Prostate gland (tissue), 2 donors: ENCODE measurements around the gene ASB13. TPM values are rescaled to one million over a fixed set of nuclear protein-coding genes. Genes with fewer than 3 reads are reported as not detected.

Source experiments
- DNase-seq: peaks from one replicate; pipeline ENCODE4 v3.0.0-alpha.2; 2019; ENCODE audit warnings: low spot score
- H3K27ac ChIP-seq, 2 donors: fragments of 200-600 bp; sonication (generic); 2 replicates each; pipeline ENCODE4 v1.5.1; 2017 to 2019
- H3K27me3 ChIP-seq: fragments of 200-600 bp; sonication (generic); replicated peaks from 2 replicates; pipeline ENCODE4 v1.5.1; 2019; ENCODE audit not compliant: insufficient read depth
- H3K36me3 ChIP-seq, 2 donors: fragments of 200-600 bp; sonication (generic); 1 replicate in 1 of 2; 2 replicates in 1 of 2; pipeline versions ENCODE4 v1.5.1 to v1.8.1; 2017 to 2019
- H3K4me1 ChIP-seq: fragments of 200-600 bp; sonication (generic); replicated peaks from 2 replicates; pipeline ENCODE4 v1.5.1; 2019
- H3K4me3 ChIP-seq, 2 donors: fragments of 200-600 bp; sonication (generic); 2 replicates each; pipeline ENCODE4 v1.5.1; 2017 to 2019
- H3K9me3 ChIP-seq: fragments of 200-600 bp; sonication (generic); 2 replicates; pipeline ENCODE4 v1.5.1; 2017
- CTCF ChIP-seq, 4 experiments: fragments of 200-600 bp in 2 of 4; fragments of 450-650 bp in 2 of 4; sonication (generic) in 2 of 4; IDR thresholded peaks; 1 replicate in 3 of 4; 2 replicates in 1 of 4; pipeline ENCODE4 v1.5.1; 2016 to 2019; ENCODE audit warnings: antibody characterized with exemption in 4 of 4, mild to moderate bottlenecking in 2 of 4, moderate library complexity in 2 of 4
- POLR2A ChIP-seq: fragments of 450-650 bp; IDR thresholded peaks from one replicate; pipeline ENCODE4 v1.6.1; 2016; ENCODE audit warnings: antibody characterized with exemption, mild to moderate bottlenecking
- POLR2AphosphoS5 ChIP-seq: sonication (generic); formaldehyde crosslinking; IDR thresholded peaks from one replicate; pipeline ENCODE4 v1.6.1; 2017; ENCODE audit warnings: antibody characterized with exemption
- WGBS: methylation state at CpG from one replicate; pipeline ENCODE4 v1.1.5; 2018; 5-methylcytosine and 5-hydroxymethylcytosine counted together
- intact Hi-C: fragments of 100-400 bp; cut with DNase I; formaldehyde crosslinking; loops from one replicate; pipeline ENCODE4 v1.14.2; 2022
- total RNA-seq, 2 donors: library from RNA; depleted of rRNA; stranded (reverse); fragments of >200 nt; gene quantifications; one replicate each; pipeline ENCODE4 v1.1.0, GENCODE V29; 2016

ASB13 gene
- total RNA-seq, 2 donors from 2014 or later, result 16.6 to 24.5 TPM

- 41% methylated on average over 15 of the region's 15 CpGs for WGBS
- intact Hi-C loops, result no loop called here
Observed at GRCh38 chr10:5666841-5667630, 641 bp upstream of the ASB13 start.

GRCh38 chr10:5665373-5666007, 905 bp downstream of the ASB13 start:
- no peaks in the 10 kb centered on the region for H3K9me3 ChIP-seq
- DNase-seq, result no peak
- no peaks in the 10 kb centered on the region for H3K27me3 ChIP-seq
- H3K36me3 ChIP-seq, result no peaks in the 10 kb centered on the region
- intact Hi-C loops, result no loop called here
- H3K4me3 ChIP-seq, result peak overlapping the region; percentile 69 to 89
- peaks cover 3% of the 10 kb centered on the region for H3K4me1 ChIP-seq
- H3K27ac ChIP-seq, result peak overlapping the region; percentile 73 to 80
- peak in 1 of 4 experiments; percentile 3 for TF ChIP-seq CTCF (IDR thresholded peaks at IDR 0.05)
- TF ChIP-seq POLR2AphosphoS5, result no peak
- TF ChIP-seq POLR2A, result no peak
- 16% methylated on average over 9 of the region's 9 CpGs for WGBS

More at GRCh38 chr10:5666841-5667630, 641 bp upstream of the ASB13 start:
- Histone ChIP-seq H3K27ac (no peak overlapping the region), H3K4me1 (peaks cover 3% of the 10 kb centered on the region), H3K27me3 (no peaks in the 10 kb centered on the region), H3K4me3 (peak overlapping the region; percentile 69 to 89), H3K36me3 (no peaks in the 10 kb centered on the region), H3K9me3 (no peaks in the 10 kb centered on the region)
- TF ChIP-seq POLR2AphosphoS5 (no peak), POLR2A (no peak), CTCF (IDR thresholded peaks at IDR 0.05) (no peak)
- DNase-seq, result no peak

GRCh38 chr10:5663692-5664427, 2.5 kb downstream of the ASB13 start:
- WGBS, result 66% methylated on average over 12 of the region's 12 CpGs
- H3K4me1 ChIP-seq, result peaks cover 3% of the 10 kb centered on the region
- no peaks in the 10 kb centered on the region for H3K27me3 ChIP-seq
- no peak for TF ChIP-seq POLR2AphosphoS5
- TF ChIP-seq POLR2A, result no peak
- TF ChIP-seq CTCF (IDR thresholded peaks at IDR 0.05), result no peak
- H3K9me3 ChIP-seq, result no peaks in the 10 kb centered on the region
- intact Hi-C loops, result no loop called here
- H3K4me3 ChIP-seq, result no peak overlapping the region
- no peaks in the 10 kb centered on the region for H3K36me3 ChIP-seq
- H3K27ac ChIP-seq, result no peak overlapping the region
- no peak for DNase-seq

GRCh38 chr10:5662708-5663579, 3.5 kb downstream of the ASB13 start:
- no peak for TF ChIP-seq POLR2AphosphoS5
- TF ChIP-seq POLR2A, result no peak
- TF ChIP-seq CTCF (IDR thresholded peaks at IDR 0.05), result no peak
- intact Hi-C loops, result no loop called here
- no peak overlapping the region for H3K27ac ChIP-seq
- H3K4me1 ChIP-seq, result peaks cover 3% of the 10 kb centered on the region
- H3K4me3 ChIP-seq, result no peak overlapping the region
- 84% methylated on average over 9 of the region's 9 CpGs for WGBS
- no peaks in the 10 kb centered on the region for H3K27me3 ChIP-seq
- no peaks in the 10 kb centered on the region for H3K9me3 ChIP-seq
- no peaks in the 10 kb centered on the region for H3K36me3 ChIP-seq
- DNase-seq, result no peak
